Hepatocyte (in vitro differentiated cells): ENCODE data around the gene VIL1.

Experiments used
- EZH2 ChIP-seq: fragments of 200-600 bp; sonication (generic); IDR thresholded peaks from 2 replicates; pipeline ENCODE4 v1.6.1; 2016; ENCODE audit warnings: antibody characterized with exemption, mild to moderate bottlenecking, borderline replicate concordance
- EZH2phosphoT487 ChIP-seq: fragments of 200-600 bp; sonication (generic); IDR thresholded peaks from one replicate; pipeline ENCODE4 v1.6.1; 2018; ENCODE audit warnings: antibody characterized with exemption, mild to moderate bottlenecking, low read depth, moderate library complexity; ENCODE audit not compliant: unreplicated experiment, severe bottlenecking
- TF ChIP-seq, protein P1 (sequence below): fragments of 200-600 bp; sonication (generic); IDR thresholded peaks from 2 replicates; pipeline ENCODE4 v1.5.1; 2016; ENCODE audit warnings: antibody characterized with exemption, mild to moderate bottlenecking; ENCODE audit not compliant: poor library complexity

- TF ChIP-seq, protein P1, sequence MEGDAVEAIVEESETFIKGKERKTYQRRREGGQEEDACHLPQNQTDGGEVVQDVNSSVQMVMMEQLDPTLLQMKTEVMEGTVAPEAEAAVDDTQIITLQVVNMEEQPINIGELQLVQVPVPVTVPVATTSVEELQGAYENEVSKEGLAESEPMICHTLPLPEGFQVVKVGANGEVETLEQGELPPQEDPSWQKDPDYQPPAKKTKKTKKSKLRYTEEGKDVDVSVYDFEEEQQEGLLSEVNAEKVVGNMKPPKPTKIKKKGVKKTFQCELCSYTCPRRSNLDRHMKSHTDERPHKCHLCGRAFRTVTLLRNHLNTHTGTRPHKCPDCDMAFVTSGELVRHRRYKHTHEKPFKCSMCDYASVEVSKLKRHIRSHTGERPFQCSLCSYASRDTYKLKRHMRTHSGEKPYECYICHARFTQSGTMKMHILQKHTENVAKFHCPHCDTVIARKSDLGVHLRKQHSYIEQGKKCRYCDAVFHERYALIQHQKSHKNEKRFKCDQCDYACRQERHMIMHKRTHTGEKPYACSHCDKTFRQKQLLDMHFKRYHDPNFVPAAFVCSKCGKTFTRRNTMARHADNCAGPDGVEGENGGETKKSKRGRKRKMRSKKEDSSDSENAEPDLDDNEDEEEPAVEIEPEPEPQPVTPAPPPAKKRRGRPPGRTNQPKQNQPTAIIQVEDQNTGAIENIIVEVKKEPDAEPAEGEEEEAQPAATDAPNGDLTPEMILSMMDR, result no peak
- TF ChIP-seq EZH2 (no peak), EZH2phosphoT487 (no peak)
Measured at GRCh38 chr2:218444692-218445357, 25.9 kb downstream of the VIL1 start.
